IMR-90 (cell line): ENCODE measurements around the gene MEF2D.

ENCODE experiments used
- FOS ChIP-seq: fragments of 150-350 bp; IDR thresholded peaks from 2 replicates; pipeline ENCODE4 v1.6.1; 2016; ENCODE audit warnings: low read depth, low read length
- POLR2A ChIP-seq: IDR thresholded peaks from 2 replicates; pipeline ENCODE4 v1.6.1; 2012; ENCODE audit warnings: mild to moderate bottlenecking, low read depth, low read length
- TF ChIP-seq, protein P1 (sequence below): conservative IDR thresholded peaks from 2 replicates; pipeline ENCODE4 v1.5.1; 2012; ENCODE audit warnings: mild to moderate bottlenecking, low read depth, low read length, improper control_type of control experiment

DNA sequence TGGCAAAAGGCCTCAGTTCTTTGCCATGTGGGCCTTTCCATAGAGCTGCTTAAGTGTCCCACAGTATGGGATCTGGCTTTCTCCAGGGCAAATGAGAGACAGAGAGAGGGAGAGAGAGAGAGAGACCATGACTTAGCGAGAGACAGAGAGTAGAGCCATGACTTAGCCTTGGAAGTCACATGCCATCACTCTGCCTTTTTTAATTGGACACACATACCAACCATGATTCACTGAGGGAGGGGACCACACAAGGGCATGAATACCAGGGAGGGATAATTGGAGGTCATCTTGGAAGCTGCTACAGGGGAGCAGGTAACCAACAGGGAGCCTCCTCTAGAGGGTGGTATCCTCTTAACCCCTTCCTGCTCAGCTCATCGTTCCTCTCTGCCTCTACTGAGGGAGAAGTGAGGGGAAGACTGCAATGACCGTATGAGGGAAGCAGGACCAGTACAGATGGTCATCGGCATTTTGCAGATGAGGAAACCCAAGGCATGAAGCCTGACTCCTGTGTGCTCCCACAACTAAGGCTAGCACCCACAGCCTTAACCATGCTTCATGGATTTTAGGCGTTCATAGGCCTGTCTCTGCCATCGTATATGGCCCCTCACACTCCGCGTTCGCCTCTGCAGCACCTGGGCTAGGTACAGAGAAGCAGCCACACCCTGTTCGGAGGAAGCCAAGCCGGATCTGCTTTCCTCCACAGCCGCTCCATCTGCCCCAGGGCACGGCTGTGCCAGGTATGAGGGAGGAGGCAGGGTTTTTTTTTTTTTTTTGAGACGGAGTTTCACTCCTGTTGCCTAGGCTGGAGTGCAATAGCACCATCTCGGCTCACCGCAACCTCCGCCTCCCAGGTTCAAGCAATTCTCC, 38.6 kb downstream of the MEF2D start:
- TF ChIP-seq, protein P1, sequence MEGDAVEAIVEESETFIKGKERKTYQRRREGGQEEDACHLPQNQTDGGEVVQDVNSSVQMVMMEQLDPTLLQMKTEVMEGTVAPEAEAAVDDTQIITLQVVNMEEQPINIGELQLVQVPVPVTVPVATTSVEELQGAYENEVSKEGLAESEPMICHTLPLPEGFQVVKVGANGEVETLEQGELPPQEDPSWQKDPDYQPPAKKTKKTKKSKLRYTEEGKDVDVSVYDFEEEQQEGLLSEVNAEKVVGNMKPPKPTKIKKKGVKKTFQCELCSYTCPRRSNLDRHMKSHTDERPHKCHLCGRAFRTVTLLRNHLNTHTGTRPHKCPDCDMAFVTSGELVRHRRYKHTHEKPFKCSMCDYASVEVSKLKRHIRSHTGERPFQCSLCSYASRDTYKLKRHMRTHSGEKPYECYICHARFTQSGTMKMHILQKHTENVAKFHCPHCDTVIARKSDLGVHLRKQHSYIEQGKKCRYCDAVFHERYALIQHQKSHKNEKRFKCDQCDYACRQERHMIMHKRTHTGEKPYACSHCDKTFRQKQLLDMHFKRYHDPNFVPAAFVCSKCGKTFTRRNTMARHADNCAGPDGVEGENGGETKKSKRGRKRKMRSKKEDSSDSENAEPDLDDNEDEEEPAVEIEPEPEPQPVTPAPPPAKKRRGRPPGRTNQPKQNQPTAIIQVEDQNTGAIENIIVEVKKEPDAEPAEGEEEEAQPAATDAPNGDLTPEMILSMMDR: no peak
- TF ChIP-seq FOS (no peak), POLR2A (peak; percentile 64; the same call in 1 of the 2 replicates)
